ENCODE measurements around the gene GPD1L. TPM values are rescaled to one million over a fixed set of nuclear protein-coding genes. Genes with fewer than 3 reads are reported as not detected.

The GPD1L gene
- total and polyA plus RNA-seq, 2 of the 13 experiments (the other 11 are each of a cell fraction or from before 2014, with no cell fraction given), result 4.9 to 13.7 TPM

DNA sequence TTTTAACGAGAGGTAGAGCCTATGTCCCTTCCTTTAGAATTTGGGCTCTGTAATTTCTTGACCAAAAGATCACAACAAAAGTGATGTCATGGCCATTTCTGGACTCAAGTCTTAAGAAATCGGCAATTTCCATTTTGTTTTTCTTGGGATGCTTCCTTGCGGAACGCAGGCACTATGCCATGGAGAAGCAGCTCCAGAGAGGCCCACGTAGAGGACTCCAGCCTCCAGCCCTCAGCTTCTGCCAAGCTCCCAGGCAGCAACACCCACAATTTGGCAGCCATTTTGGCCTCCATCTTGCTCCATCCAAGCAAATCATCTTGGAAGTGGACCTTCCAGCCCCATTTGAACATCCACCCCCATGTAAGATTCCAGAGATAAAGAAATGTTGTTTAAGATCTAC lies 6.0 kb upstream of the GPD1L start:
- H3K36me3 ChIP-seq (replicated peaks in 1 of 2; ENCODE audit: control insufficient read depth in 1 of 2, insufficient read depth in 2 of 2, low read length in 2 of 2), result no peaks in the 10 kb centered on the region
- FAIRE-seq (no peak), ATAC-seq (no peak), DNase-seq (ENCODE audit: low spot score) (no peak)
- H3K79me2 ChIP-seq (ENCODE audit: insufficient read depth, low read length), result no peaks in the 10 kb centered on the region
- peaks cover 28% of the 10 kb centered on the region for H3K4me1 ChIP-seq (ENCODE audit: insufficient read depth, low read length)
- H3K9ac ChIP-seq (ENCODE audit: insufficient read depth, low read depth, low read length), result no peak overlapping the region
- 47% methylated on average over 5 of the region's 5 CpGs for WGBS (ENCODE audit: low lambda C conversion rate)
- H4K20me1 ChIP-seq (ENCODE audit: insufficient read depth, low read length), result no peaks in the 10 kb centered on the region
- H3K27me3 ChIP-seq (ENCODE audit: control insufficient read depth in 1 of 2, insufficient read depth in 2 of 2, low read length in 2 of 2), result peaks cover 2 to 17% of the 10 kb centered on the region in 2 experiments; a peak in 2 of 5 replicates
- ChIA-PET CTCF (ENCODE audit: low intra/inter-chr PET ratio, low total read pairs) (no interaction called here), POLR2A (no interaction called here)
- BruUV-seq (replicated peaks), result no TSS peak
- TF ChIP-seq NCOA5 (CRISPR knock-in tag; IDR thresholded peaks at IDR 0.05) (no peak), ZNF883 (CRISPR knock-in tag; IDR thresholded peaks at IDR 0.05; ENCODE audit: not compliant biosample characterization) (no peak), HOMEZ (CRISPR knock-in tag; IDR thresholded peaks at IDR 0.05; ENCODE audit: low read depth) (no peak), ZNF432 (CRISPR knock-in tag; IDR thresholded peaks at IDR 0.05; ENCODE audit: borderline replicate concordance) (no peak), HNRNPH1 (optimal IDR thresholded peaks at IDR 0.05; ENCODE audit: low read depth, low read length) (no peak), KDM6A (CRISPR knock-in tag; IDR thresholded peaks at IDR 0.05; ENCODE audit: low read depth) (no peak)
- TF ChIP-seq, protein P1, sequence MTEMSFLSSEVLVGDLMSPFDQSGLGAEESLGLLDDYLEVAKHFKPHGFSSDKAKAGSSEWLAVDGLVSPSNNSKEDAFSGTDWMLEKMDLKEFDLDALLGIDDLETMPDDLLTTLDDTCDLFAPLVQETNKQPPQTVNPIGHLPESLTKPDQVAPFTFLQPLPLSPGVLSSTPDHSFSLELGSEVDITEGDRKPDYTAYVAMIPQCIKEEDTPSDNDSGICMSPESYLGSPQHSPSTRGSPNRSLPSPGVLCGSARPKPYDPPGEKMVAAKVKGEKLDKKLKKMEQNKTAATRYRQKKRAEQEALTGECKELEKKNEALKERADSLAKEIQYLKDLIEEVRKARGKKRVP (CRISPR knock-in tag; IDR thresholded peaks at IDR 0.05), result no peak
- H2AFZ ChIP-seq (ENCODE audit: low read length), result no peak overlapping the region
- intact Hi-C loops (cut with micrococcal nuclease; ENCODE audit: unreplicated experiment) (no loop called here), in situ Hi-C loops (cut with HindIII; ENCODE audit: extremely low pct_ligation_motif_present, low pct_unique_long_range_greater_than_20kb) (no loop called here)
- no peak overlapping the region for H3K27ac ChIP-seq (ENCODE audit: extremely low read length, insufficient read depth, low read length)
- no peak overlapping the region for H3K4me2 ChIP-seq (ENCODE audit: low read depth, low read length)
- H3K4me3 ChIP-seq (replicated peaks in 1 of 3; ENCODE audit: insufficient read depth in 1 of 3, low read depth in 2 of 3, low read length in 3 of 3), result no peak overlapping the region
- no peaks in the 10 kb centered on the region for H3K9me3 ChIP-seq (ENCODE audit: low read length)
